T47D (cell line): ENCODE data around the gene DOCK1.

Experiments used
- DNase-seq, 2 experiments: peaks; one replicate each; pipeline versions ENCODE4 v3.0.0 to v3.0.0-alpha.2; 2011 to 2012; ENCODE audit warnings: low read depth in 1 of 2, low spot score in 1 of 2
- JUND ChIP-seq: IDR thresholded peaks from 2 replicates; pipeline ENCODE4 v1.6.1; 2012; ENCODE audit warnings: low read depth
- in situ Hi-C: cut with HindIII; loops from 2 replicates; pipeline ENCODE4 v1.10.0; 2016; ENCODE audit warnings: low sequenced_read_pairs, low pct_unique_long_range_greater_than_20kb

DOCK1 gene

DNA sequence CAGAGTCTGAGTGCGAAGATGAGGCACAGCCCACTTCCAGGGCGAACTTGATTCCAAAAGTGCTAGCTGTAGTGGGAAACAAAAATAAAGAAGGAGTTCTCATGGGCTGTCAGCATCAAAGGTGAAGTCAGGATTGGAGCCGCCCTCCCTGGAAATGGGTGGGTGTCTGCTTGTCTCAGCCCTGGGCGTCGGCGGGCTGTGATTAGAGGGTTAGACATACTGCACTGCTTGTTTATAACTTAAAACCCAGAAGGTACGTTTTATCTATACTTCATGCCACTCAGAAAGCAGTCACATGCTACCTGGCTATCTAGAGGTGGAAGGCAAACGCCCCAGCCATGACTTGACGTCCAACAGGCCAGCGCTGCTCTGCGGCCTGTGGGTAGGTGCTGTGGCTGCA lies 535.1 kb downstream of the DOCK1 start:
- no peak for TF ChIP-seq JUND
- no peak for DNase-seq
- in situ Hi-C loops: no loop called here

DNA sequence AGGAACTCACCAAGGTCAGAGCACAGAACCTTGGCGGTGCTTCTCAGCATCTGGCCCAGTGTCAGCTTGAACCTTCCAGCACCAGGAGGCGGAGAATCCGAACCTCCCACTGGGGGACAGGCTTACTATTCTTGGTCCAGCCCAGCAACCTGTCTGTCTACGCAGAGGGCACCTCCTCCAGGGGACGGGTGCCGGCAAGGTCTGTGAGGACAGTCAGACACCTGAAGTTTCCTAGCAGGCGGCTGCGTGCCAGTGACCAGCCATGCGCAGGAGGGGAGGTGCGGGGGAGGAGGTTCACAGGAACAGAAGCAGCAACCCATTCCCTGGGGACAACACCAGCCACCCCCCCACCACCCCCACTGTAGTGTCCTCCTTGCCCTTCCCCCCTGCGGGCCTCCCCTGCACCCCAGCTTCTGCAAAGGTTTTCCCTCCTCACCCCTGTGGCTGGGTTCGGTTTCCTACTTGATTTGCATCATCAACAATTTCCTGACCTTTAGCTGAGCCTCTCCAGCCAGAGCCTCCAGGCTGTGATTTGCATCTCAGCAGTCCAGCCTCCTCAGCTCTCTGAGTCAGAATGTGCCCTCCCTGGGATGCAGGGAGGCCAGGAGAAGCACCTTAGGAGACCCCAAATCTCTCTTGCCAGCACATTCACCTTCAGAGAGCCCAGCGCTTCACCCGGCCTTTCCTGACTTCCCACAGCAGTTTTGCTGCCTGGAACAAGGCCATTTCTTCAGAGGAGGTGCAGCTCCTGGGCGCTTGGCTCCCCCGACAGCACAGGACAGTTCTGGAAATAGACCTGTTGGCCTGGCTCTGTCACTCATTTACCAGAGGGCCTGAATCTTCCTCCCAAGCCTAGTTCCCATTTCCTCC lies 536.4 kb downstream of the DOCK1 start:
- no peak for DNase-seq
- TF ChIP-seq JUND: no peak
- in situ Hi-C loops: no loop called here

DNA sequence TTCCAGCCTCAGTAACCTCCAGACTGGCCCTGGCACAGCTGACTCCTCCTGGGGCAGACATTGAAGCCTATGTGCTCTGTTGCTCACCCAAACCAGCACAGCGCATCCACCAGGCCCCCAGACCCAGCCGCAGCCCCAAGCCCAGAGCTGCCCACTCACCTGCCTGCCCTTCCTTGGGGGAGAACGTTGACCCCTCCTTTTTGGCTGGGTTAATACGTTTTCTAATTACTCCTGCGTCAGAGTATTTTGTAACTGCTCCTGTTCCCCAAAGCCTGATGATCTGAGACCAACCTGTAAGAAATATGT lies 536.9 kb downstream of the DOCK1 start:
- in situ Hi-C loops: no loop called here

DNA sequence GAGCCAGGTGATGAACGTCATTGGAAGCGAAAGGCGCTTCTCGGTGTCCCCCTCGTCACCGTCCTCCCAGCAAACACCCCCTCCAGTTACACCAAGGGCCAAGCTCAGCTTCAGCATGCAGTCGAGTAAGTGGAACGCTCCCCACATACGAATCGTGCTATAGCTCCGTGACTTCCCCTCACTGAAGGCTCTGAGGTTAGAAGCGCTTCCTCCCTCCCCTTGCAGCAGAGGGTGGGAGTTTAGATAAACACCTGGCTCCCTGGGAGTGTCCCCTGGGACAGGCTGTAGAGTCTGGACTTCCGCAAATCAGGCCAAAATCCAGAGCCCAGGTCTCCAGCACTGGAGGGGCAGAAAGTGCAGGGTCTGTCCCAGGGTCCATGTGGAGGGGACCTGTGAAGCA lies 538.9 kb downstream of the DOCK1 start:
- no peak for DNase-seq
- TF ChIP-seq JUND: no peak
- in situ Hi-C loops: no loop called here

More for the DNA sequence above, 536.9 kb downstream of the DOCK1 start:
- no peak for TF ChIP-seq JUND
- DNase-seq: no peak

DNA sequence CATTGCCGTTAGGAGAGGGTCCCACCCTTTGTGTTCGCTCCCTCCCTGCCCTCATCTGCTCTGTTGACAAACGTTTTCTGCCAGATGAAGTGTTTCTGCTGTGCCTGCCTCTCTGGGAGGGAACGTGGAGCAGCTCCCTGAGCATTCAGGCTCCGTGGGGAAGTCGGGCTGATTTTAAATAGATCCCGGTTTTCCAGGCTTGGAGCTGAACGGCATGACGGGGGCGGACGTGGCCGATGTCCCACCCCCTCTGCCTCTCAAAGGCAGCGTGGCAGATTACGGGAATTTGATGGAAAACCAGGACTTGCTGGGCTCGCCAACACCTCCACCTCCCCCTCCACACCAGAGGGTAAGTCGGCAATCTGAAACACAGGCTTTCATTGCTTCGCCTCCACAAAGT lies 542.0 kb downstream of the DOCK1 start:
- TF ChIP-seq JUND: no peak
- no peak for DNase-seq
- in situ Hi-C loops: no loop called here

DNA sequence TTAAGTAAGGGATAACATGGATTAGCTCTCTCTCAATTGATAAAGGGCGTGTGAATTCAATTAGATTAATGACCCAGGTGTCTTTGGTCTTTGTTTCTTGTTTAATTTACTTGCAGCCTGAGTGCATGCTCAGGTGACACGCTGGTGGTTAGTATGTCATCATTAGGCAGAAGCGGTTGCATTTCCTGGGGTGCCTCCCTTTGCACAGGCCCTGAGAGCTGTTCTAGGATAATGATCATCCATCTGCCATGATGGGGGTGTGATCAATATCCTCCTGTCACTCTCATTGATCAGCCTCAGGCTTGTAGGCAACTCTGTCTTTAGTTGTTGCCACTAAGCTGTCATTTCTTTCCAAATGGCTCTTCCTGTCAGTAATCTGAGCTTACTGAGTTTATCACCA lies 544.3 kb downstream of the DOCK1 start:
- no peak for TF ChIP-seq JUND
- DNase-seq: no peak
- in situ Hi-C loops: no loop called here

DNA sequence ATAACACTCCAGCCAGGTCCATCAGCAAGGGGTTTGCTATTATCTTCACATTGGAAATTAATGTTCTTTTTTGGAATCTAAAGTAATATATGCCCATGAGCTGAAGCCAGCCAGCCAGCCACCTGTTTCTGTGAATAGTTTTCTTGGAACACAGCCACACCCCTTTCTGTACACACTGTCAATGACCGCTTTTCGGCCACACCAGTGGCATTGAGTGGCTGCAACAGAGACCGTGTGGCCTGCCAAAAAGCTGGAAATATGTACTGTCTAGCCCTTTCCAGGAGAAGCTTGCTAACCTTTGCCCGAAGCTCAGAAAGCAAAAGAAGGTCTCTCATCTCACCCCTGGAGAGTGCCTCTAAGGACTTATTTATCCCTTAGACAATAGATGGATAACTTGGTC lies 545.4 kb downstream of the DOCK1 start:
- TF ChIP-seq JUND: no peak
- no peak for DNase-seq
- in situ Hi-C loops: no loop called here

DNA sequence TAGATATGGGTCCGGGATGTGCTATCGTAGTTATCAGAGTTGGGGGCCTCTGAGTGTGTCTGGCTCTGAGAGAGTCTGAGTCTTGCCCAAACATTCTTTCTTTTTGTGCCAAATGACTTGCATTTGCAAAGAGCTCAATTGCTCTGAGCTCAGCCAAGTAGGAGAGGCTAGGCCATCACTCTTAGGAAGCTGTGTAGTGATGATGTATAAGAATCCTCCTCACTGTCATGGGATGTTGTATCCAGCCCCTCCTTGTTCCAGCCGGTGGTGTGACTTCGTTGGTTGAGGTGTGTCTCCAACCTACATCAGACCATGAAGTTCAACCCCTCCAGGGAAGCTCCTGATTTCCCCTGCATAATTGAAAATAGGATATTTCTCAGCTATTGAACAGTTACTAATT lies 546.4 kb downstream of the DOCK1 start:
- in situ Hi-C loops: no loop called here
- TF ChIP-seq JUND: no peak
- DNase-seq: no peak

DNA sequence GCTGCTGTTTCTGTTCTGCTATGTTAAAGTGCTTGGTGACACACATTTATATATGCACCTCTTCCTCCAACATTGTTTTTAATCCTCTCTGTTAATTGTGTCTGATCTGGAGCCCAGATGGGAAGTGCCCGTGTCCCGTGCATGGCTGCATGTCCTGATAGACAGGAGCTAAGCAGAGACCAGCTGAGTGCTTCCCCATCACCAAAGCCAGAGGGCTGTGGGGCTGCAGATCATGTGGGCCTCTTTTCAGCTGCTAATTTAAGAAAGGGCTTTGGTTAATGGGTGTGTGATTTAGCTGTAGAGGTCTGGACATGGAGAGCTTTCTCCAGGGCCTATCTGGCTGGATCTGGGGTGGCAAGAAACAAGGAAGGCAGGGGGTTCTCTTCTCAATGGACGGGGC lies 547.3 kb downstream of the DOCK1 start:
- in situ Hi-C loops: no loop called here
- no peak for TF ChIP-seq JUND
- no peak for DNase-seq

DNA sequence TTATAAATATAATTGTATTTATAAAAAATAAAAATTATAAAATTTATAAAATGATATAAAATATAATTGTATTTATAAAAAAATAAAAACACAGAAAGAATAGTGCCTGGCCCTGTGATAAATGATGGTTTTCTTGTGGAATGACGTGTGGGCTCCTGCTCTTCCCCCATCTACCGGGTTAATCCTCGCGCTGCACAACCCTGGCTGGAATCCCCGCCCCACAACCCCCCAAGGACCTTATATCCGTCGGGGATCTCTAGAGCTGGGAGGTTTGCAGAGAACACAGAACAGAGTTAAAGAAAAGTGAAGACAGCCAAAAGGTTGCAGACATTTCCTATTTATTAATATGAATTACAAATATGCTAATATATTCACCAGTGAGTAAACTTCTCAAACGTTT lies 548.5 kb downstream of the DOCK1 start:
- TF ChIP-seq JUND: no peak
- in situ Hi-C loops: no loop called here
- DNase-seq: no peak

DNA sequence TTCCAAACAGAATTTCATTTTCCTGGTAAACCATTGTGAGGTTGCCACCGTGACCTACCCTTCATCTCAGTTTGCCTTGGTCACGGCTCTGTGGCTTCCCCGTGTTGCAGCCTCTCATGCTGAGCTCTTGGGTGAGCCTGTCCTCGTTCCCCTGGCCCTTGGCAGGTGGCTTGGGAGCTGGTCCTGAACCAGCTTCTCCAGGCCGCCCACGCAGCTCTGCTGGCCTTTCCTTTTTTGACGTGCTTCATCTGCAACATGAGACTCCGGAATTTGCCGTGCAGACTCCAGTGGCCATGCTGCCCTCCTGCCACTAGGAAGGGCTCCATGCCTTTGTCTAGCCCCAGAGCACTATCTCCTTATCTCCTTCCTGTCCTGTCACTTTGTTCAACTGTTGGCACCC lies 550.9 kb downstream of the DOCK1 start:
- in situ Hi-C loops: no loop called here
- no peak for DNase-seq
- TF ChIP-seq JUND: no peak

DNA sequence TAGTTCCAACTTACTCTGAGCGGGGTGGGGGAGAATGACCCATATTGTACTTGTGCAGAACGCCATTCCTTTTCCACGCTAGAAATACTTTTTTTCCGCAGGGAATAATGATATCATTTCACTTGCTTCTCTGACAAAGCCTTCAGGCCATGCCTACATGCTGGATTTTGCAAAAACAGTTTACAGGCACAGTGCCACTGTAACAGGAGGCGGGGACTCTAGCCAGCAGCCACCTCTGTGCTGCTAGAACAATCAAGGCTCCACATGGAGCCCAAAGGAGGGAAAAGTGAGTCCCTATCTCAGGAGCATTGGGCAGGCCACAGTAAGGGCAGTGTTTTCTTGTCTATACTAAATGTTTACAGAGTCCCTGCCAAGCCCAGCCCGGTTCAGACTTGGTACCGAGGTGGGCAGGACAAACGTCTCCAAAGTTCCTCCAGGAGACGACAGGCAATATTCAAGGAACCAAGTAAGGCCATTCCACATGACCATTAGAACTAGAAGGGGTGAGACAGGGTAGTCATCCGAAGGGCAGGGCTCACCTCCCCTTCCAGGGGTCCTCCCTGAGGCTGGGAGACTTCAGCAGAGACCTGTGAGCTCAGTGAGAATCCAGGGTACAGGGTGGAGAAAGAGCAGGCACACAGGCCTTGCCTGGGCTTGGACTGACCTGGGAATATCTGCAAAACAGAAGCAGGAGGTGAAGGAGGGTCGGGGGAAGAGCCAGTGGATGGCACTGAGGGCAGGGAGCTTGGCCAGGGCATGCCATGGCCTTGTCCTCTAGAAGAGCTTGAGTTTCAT lies 553.0 kb downstream of the DOCK1 start:
- in situ Hi-C loops: no loop called here
- DNase-seq: no peak
- TF ChIP-seq JUND: no peak

DNA sequence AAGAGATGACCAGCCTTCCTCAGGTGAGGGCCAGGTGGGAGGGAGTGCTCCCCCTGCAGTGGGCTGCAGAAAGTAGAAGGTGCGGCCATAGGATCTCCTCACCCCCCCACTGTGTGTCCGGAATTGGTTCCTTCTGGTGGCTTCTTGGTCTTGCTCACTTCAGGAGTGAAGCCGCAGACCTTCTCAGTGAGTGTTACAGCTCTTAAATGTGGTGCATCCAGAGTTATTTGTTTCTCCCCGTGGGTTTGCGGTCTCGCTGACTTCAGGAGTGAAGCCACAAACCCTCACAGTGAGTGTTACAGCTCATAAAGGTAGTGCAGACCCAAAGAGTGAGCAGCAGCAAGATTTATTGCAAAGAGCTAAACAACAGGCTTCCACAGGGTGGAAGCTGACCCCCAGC lies 553.6 kb downstream of the DOCK1 start:
- TF ChIP-seq JUND: no peak
- no peak for DNase-seq
- in situ Hi-C loops: no loop called here
